ENCODE data around the gene MLN. TPM values are rescaled to one million over a fixed set of nuclear protein-coding genes. Genes with fewer than 3 reads are reported as not detected.

MLN gene
- total and polyA plus RNA-seq, 2 experiments from 2014 or later, result not detected

GRCh38 chr6:33822575-33823395 is 19.0 kb upstream of the MLN start:
- no peaks in the 10 kb centered on the region for H3F3A ChIP-seq (replicated peaks; ENCODE audit: low read depth)
- peaks cover 6% of the 10 kb centered on the region; the same call in 1 of the 2 replicates for H3K4me1 ChIP-seq (ENCODE audit: insufficient read depth)
- no peaks in the 10 kb centered on the region for H3K79me2 ChIP-seq (replicated peaks; ENCODE audit: insufficient read depth)
- H3K4me3 ChIP-seq, result no peak overlapping the region
- H3K27me3 Mint-ChIP-seq (ENCODE audit: insufficient read depth, low read depth, poor library complexity), result peaks cover 20% of the 10 kb centered on the region
- 0 out of 2 replicates have a peak overlapping the region, but pooled peaks have one; percentile 27 for H3K4me2 ChIP-seq
- no peak overlapping the region; the same call in 2 of the 3 replicates for H3K4me3 Mint-ChIP-seq
- no peak for TF ChIP-seq EZH2phosphoT487 (IDR thresholded peaks at IDR 0.05; ENCODE audit: unreplicated experiment)
- peak; percentile 54 to 63 for TF ChIP-seq CTCF (conservative IDR thresholded peaks at IDR 0.05; ENCODE audit: low read depth in 2 of 2)
- H3K27ac ChIP-seq (ENCODE audit: low read depth), result no peak overlapping the region
- no peaks in the 10 kb centered on the region for H3K9me3 Mint-ChIP-seq
- no peaks in the 10 kb centered on the region for H4K20me1 ChIP-seq (replicated peaks; ENCODE audit: insufficient read depth)
- H3K27me3 ChIP-seq (ENCODE audit: insufficient read depth), result no peaks in the 10 kb centered on the region
- peaks cover 6% of the 10 kb centered on the region; the same call in 1 of the 2 replicates for H3K9me2 ChIP-seq (ENCODE audit: insufficient read depth)
- peak overlapping the region; percentile 90 for H3K27ac Mint-ChIP-seq
- ATAC-seq (peak; percentile 96), DNase-seq (ENCODE audit: low spot score) (peak; percentile 89)
- peak overlapping the region; percentile 88 for H2AFZ ChIP-seq
- H3K36me3 ChIP-seq (ENCODE audit: insufficient read depth), result no peaks in the 10 kb centered on the region
- peaks cover 25% of the 10 kb centered on the region for H3K4me1 Mint-ChIP-seq
- H3K36me3 Mint-ChIP-seq (ENCODE audit: low read depth), result no peaks in the 10 kb centered on the region; the same call in 2 of the 3 replicates

GRCh38 chr6:33820784-33821520 is 17.1 kb upstream of the MLN start:
- H3F3A ChIP-seq (replicated peaks; ENCODE audit: low read depth), result no peaks in the 10 kb centered on the region
- Mint-ChIP-seq H3K4me1 (peaks cover 24% of the 10 kb centered on the region), H3K27me3 (ENCODE audit: insufficient read depth, low read depth, poor library complexity) (peaks cover 16% of the 10 kb centered on the region), H3K27ac (no peak overlapping the region), H3K36me3 (ENCODE audit: low read depth) (no peaks in the 10 kb centered on the region; the same call in 2 of the 3 replicates), H3K4me3 (no peak overlapping the region), H3K9me3 (no peaks in the 10 kb centered on the region)
- no peak overlapping the region for H3K4me3 ChIP-seq
- H3K36me3 ChIP-seq (ENCODE audit: insufficient read depth), result no peaks in the 10 kb centered on the region
- H3K27ac ChIP-seq (ENCODE audit: low read depth), result no peak overlapping the region
- no peak for DNase-seq (ENCODE audit: low spot score)
- no peaks in the 10 kb centered on the region for H3K27me3 ChIP-seq (ENCODE audit: insufficient read depth)
- no peak overlapping the region for H3K4me2 ChIP-seq
- no peaks in the 10 kb centered on the region for H3K79me2 ChIP-seq (replicated peaks; ENCODE audit: insufficient read depth)
- H2AFZ ChIP-seq, result 0 out of 2 replicates have a peak overlapping the region, but pooled peaks have one; percentile 59
- no peak for ATAC-seq
- peaks cover 6% of the 10 kb centered on the region; the same call in 1 of the 2 replicates for H3K9me2 ChIP-seq (ENCODE audit: insufficient read depth)
- H3K4me1 ChIP-seq (ENCODE audit: insufficient read depth), result peaks cover 6% of the 10 kb centered on the region; the same call in 1 of the 2 replicates
- H4K20me1 ChIP-seq (replicated peaks; ENCODE audit: insufficient read depth), result no peaks in the 10 kb centered on the region
- TF ChIP-seq JUNB (IDR thresholded peaks at IDR 0.05; ENCODE audit: unreplicated experiment), result no peak
- TF ChIP-seq POLR2AphosphoS5 (IDR thresholded peaks at IDR 0.05; ENCODE audit: low read depth), result no peak
- TF ChIP-seq ETS1 (IDR thresholded peaks at IDR 0.05), result no peak
- no peak for TF ChIP-seq ZNF331 (CRISPR knock-in tag; IDR thresholded peaks at IDR 0.05; ENCODE audit: low read depth)
- TF ChIP-seq NANOG (IDR thresholded peaks at IDR 0.05; ENCODE audit: borderline replicate concordance), result no peak
- no peak for TF ChIP-seq ZNF114 (CRISPR knock-in tag; IDR thresholded peaks at IDR 0.05)
- TF ChIP-seq EZH2phosphoT487 (IDR thresholded peaks at IDR 0.05; ENCODE audit: unreplicated experiment), result no peak
- TF ChIP-seq REST (IDR thresholded peaks at IDR 0.05; ENCODE audit: unreplicated experiment), result no peak
- no peak for TF ChIP-seq STAT1 (IDR thresholded peaks at IDR 0.05; ENCODE audit: unreplicated experiment)
- TF ChIP-seq CTCF (conservative IDR thresholded peaks at IDR 0.05; ENCODE audit: low read depth in 2 of 2), result no peak
